K562 (cell line): ENCODE measurements around the gene CDC14B.

Experiments used
- DNMT1 ChIP-seq: fragments of 450-650 bp; IDR thresholded peaks from 2 replicates; pipeline ENCODE4 v1.6.1; 2016; ENCODE audit warnings: antibody characterized with exemption, mild to moderate bottlenecking
- FOS ChIP-seq: IDR thresholded peaks from 3 replicates; pipeline ENCODE4 v1.6.1; 2011; ENCODE audit not compliant: insufficient read length; ENCODE audit errors: extremely low read depth
- GABPB1 ChIP-seq: sonication (generic); formaldehyde crosslinking; IDR thresholded peaks from 2 replicates; pipeline ENCODE4 v1.8.0; 2022; ENCODE audit warnings: mild to moderate bottlenecking, missing genetic modification reagents
- GTF2F1 ChIP-seq: IDR thresholded peaks from 2 replicates; pipeline ENCODE4 v1.6.1; 2011; ENCODE audit warnings: low read depth, low read length, improper control_type of control experiment
- IRF2 ChIP-seq: sonication (generic); formaldehyde crosslinking; IDR thresholded peaks from 2 replicates; pipeline ENCODE4 v1.8.1; 2022; ENCODE audit warnings: mild to moderate bottlenecking, missing genetic modification reagents
- KAT7 ChIP-seq: sonication (generic); formaldehyde crosslinking; IDR thresholded peaks from 2 replicates; pipeline ENCODE4 v1.8.0; 2022; ENCODE audit warnings: missing genetic modification reagents, mild to moderate bottlenecking, borderline replicate concordance
- POLR2A ChIP-seq: fragments of 450-650 bp; conservative IDR thresholded peaks from 2 replicates; pipeline ENCODE4 v1.6.1; 2016
- POLR2AphosphoS5 ChIP-seq: IDR thresholded peaks from 2 replicates; pipeline ENCODE4 v1.6.1; 2011; ENCODE audit warnings: mild to moderate bottlenecking, low read depth, low read length, moderate library complexity; ENCODE audit not compliant: control insufficient read depth, insufficient read depth
- SPI1 ChIP-seq: IDR thresholded peaks from 2 replicates; pipeline ENCODE4 v1.6.1; 2011; ENCODE audit warnings: low read depth, low read length, control low read depth, borderline replicate concordance
- YY1 ChIP-seq, 3 experiments: IDR thresholded peaks; 2 replicates each; pipeline ENCODE4 v1.6.1; 2011; ENCODE audit warnings: low read length in 2 of 3, mild to moderate bottlenecking in 2 of 3, moderate library complexity in 2 of 3, borderline replicate concordance in 1 of 3, control low read depth in 1 of 3, low read depth in 1 of 3; ENCODE audit not compliant: insufficient read depth in 3 of 3, insufficient replicate concordance in 2 of 3, control insufficient read depth in 1 of 3, insufficient read length in 1 of 3; ENCODE audit errors: extremely low read depth in 1 of 3
- ZBED1 ChIP-seq: IDR thresholded peaks from 2 replicates; pipeline ENCODE4 v1.6.1; 2014
- TF ChIP-seq, protein P1 (sequence below), 3 experiments: IDR thresholded peaks in 2 of 3; conservative IDR thresholded peaks in 1 of 3; 2 replicates each; pipeline ENCODE4 v1.5.1; 2011 to 2012; ENCODE audit warnings: low read length in 3 of 3, mild to moderate bottlenecking in 3 of 3, control low read depth in 2 of 3, improper control_type of control experiment in 1 of 3, inconsistent platforms in 1 of 3, low read depth in 1 of 3, mixed read lengths in 1 of 3, moderate library complexity in 1 of 3; ENCODE audit not compliant: insufficient read depth in 2 of 3
- TF ChIP-seq, protein P2 (sequence below): sonication (generic); formaldehyde crosslinking; IDR thresholded peaks from 2 replicates; pipeline ENCODE4 v1.5.0; 2020; ENCODE audit warnings: missing genetic modification reagents

- TF ChIP-seq IRF2 (CRISPR knock-in tag) (no peak), POLR2AphosphoS5 (no peak), SPI1 (no peak), POLR2A (no peak), DNMT1 (no peak), ZBED1 (no peak), YY1 (IDR thresholded peaks at IDR 0.05; ENCODE audit: borderline replicate concordance in 1 of 3, control insufficient read depth in 1 of 3, extremely low read depth in 1 of 3, insufficient read depth in 3 of 3, insufficient read length in 1 of 3, insufficient replicate concordance in 2 of 3, low read depth in 1 of 3, low read length in 2 of 3) (no peak), GTF2F1 (no peak), GABPB1 (no peak), FOS (no peak), KAT7 (CRISPR knock-in tag) (no peak)
- TF ChIP-seq, protein P1, sequence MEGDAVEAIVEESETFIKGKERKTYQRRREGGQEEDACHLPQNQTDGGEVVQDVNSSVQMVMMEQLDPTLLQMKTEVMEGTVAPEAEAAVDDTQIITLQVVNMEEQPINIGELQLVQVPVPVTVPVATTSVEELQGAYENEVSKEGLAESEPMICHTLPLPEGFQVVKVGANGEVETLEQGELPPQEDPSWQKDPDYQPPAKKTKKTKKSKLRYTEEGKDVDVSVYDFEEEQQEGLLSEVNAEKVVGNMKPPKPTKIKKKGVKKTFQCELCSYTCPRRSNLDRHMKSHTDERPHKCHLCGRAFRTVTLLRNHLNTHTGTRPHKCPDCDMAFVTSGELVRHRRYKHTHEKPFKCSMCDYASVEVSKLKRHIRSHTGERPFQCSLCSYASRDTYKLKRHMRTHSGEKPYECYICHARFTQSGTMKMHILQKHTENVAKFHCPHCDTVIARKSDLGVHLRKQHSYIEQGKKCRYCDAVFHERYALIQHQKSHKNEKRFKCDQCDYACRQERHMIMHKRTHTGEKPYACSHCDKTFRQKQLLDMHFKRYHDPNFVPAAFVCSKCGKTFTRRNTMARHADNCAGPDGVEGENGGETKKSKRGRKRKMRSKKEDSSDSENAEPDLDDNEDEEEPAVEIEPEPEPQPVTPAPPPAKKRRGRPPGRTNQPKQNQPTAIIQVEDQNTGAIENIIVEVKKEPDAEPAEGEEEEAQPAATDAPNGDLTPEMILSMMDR (IDR thresholded peaks at IDR 0.05 in 2 of 3, conservative IDR thresholded peaks at IDR 0.05 in 1 of 3; ENCODE audit: insufficient read depth in 2 of 3, low read depth in 1 of 3, low read length in 3 of 3) = no peak
- TF ChIP-seq, protein P2, sequence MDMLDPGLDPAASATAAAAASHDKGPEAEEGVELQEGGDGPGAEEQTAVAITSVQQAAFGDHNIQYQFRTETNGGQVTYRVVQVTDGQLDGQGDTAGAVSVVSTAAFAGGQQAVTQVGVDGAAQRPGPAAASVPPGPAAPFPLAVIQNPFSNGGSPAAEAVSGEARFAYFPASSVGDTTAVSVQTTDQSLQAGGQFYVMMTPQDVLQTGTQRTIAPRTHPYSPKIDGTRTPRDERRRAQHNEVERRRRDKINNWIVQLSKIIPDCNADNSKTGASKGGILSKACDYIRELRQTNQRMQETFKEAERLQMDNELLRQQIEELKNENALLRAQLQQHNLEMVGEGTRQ (CRISPR knock-in tag) = no peak
Measured at GRCh38 chr9:96638606-96639364, 19.1 kb upstream of the CDC14B start.
